GM21381 (cell line): ENCODE results near the gene LMBRD1.

Experiments
- ATAC-seq: cut with Tn5 transposase; IDR thresholded peaks from one replicate; pipeline ENCODE4 v1.9.1; 2021; ENCODE audit warnings: mild to moderate bottlenecking, moderate library complexity; ENCODE audit not compliant: unreplicated experiment

LMBRD1 gene

GRCh38 chr6:69643688-69644087 is 153.1 kb downstream of the LMBRD1 start:
- ATAC-seq = no peak

GRCh38 chr6:69632932-69633331 is 163.9 kb downstream of the LMBRD1 start:
- ATAC-seq = no peak

GRCh38 chr6:69631552-69632346 is 165.1 kb downstream of the LMBRD1 start:
- no peak for ATAC-seq

- no peak for ATAC-seq
Observed at GRCh38 chr6:69630767-69631166, 166.0 kb downstream of the LMBRD1 start.

- ATAC-seq = no peak
Observed at GRCh38 chr6:69627625-69628024, 169.2 kb downstream of the LMBRD1 start.

- ATAC-seq = no peak
Observed at GRCh38 chr6:69624944-69625343, 171.9 kb downstream of the LMBRD1 start.
